Stimulated activated CD4-positive, alpha-beta T cell treated with anti-CD3 and anti-CD28 coated beads, Interleukin-4, amount 100 ng/mL, for 4 hours (primary cell): ENCODE measurements around the gene INTS7.

ENCODE experiments used
- DNase-seq, 2 experiments: peaks; one replicate each; pipeline ENCODE4 v3.0.0-alpha.2; 2020

Gene INTS7

DNA sequence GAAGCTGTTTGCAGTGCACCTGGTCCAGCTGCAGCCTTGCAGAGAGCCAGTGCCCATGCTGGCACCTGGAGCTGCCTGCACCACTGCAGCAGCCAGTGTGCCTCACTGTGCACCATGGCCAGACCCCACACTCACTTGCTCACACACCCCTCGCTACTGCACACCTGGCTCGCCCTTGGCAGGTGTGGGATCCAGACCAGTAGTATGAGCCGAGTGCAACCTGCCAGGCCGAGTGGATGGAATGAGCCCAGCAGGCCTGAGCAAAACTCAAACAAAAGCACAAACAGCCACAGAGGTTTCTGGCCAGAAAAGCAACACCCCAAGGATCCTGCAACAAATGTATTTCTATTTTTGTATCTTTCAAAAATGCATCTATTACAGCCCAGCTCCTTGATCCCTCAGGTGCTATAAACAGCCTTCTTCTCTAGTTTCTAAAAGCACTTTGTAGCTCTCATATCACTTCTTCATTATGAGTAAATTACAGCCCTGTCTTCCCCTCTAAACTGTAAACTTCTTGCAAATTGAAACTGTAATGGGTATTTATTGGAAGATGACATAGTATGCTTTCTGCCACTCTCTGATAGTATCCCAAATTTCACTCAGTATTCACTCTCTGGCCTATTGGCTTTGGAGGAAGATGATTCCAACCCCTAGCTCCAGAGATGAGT is 132.6 kb downstream of the INTS7 start:
- no peak for DNase-seq

DNA sequence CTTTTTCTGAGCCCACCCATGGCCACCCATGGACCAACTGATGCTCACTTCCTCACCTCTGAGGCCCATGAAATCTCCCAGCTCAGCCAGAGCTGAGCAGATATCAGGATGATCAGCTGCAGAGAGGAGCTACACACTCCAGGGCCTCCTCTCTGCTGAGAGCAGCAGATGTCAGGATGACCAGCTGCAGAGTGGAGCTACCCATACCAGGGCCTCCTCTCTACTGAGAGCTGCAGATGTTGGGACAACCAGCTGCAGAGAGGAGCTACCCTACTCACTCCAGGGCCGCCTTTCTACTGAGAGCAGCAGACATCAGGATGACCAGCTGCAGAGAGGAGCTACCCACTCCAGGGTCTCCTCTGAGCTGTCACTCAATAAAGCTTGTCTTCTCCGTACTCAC is 133.4 kb downstream of the INTS7 start:
- DNase-seq: no peak

DNA sequence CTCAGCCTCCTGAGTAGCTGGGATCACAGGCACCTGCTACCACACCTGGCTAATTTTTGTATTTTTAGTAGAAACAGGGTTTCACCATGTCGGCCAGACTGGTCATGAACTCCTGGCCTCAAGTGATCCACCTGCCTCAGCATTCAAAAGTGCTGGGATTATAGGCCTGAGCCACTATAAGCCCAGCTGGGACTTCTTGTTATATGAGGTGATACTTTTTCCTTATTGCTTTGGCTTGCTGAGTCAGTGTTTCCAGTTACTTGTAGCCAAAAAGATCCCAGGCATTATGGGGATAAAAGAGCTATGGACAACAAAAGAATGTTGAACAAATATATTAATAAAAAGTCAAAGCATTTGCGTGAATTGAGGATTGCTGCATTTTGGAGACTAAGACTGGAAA is 134.9 kb downstream of the INTS7 start:
- no peak for DNase-seq

DNA sequence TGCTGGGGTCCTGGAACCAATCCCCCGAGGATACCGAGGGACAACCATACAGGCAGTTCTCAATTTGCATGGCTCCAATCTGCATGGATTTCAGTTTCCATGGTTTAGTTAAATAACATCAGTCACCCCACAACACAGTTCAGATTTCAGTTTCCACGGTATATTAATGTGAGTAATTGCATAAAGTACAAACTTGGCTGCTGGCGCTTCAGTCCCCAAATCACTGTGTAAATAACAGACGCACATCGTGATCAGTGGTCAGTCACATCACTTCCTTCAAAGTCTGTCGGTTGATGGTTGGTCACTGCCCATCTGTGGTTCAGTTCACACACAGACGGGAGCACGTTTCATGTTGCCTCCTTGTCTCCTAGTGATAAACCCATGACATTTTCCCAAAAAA is 138.4 kb downstream of the INTS7 start:
- DNase-seq: no peak

DNA sequence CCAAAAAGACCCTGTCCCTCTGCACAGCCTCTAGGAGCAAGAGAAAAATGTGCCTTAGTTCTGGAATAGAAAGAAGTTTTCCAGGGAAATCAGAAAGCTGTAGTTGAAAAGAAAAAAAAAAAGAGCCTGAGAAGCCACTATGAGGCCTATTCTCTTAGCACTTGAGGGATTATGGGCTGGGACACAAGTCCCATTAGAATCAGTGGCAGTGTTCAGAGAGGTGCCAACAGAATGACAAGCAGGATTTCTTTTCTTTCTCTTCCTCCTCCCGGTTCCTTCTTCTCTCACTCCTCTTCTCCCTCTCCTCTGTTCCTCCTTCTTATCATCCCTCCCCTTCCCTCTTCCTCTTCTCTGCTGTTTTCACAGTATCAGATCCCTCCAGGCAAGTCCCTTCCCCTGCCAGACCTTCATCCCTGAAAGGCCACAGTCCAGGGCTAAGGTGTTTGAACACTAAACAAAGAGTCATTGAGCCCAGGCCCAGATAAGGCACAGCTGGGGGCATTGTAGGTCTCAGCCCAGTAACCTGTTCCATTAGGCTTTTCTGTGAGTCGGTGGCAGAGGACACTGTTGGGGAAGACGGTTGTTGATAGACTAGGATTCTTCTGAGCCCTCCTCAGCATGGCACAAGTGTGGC is 140.1 kb downstream of the INTS7 start:
- no peak for DNase-seq

DNA sequence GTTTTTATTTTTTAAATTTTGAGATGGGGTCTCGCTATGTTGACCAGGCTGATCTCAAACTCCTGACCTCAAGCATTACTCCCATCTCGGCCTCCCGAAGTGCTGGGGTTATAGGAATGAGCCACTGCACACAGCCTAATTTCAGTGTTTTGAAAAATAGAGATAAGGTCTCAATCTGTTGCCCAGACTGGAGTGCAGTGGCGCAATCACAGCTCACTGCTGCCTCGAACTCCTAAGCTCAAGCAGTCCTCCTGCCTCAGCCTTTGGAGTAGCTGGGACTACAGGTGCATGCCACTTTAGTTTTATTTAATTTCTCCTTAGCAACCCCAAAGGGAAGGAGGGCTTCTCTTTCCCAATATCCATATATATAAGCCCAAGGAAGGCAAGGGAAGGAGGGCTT is 141.0 kb downstream of the INTS7 start:
- no peak for DNase-seq

DNA sequence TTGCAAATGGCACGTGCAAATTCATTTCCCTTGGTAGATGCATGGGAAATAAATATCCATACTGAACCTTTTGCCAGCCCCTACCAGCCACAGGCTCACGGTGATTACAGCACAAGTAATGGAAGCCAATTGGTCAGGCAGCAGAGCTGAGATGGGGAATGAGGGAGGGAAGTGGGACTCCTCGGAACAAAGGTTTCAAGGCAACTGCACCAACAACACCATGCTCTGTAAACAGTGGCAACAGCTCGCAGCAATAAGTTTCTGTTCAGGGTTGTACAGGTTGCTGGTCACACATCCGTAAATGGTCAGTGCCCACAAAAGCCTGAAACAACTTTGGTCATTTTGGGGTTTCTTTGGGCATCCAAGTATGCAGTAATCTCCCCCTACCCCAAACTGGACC is 142.1 kb downstream of the INTS7 start:
- DNase-seq: no peak

DNA sequence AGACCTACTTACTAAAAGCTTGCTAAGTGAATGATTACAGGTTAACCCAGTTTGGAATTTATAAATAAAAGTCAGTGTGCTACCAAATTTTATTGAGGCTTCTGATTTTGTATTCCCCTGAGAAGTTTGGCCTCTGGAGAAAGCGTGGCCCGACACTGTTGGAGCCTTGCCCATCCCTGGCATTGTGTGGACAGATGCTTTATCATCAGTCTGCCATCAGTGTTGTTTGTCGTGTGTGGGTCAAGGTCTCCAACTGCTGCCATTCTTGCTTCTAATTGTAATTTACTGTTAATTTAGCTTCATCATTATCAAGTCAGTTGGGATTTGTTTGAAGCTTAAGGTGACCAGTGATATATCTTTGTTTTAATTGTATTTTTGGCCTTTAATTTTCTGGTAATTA is 142.8 kb downstream of the INTS7 start:
- no peak for DNase-seq

DNA sequence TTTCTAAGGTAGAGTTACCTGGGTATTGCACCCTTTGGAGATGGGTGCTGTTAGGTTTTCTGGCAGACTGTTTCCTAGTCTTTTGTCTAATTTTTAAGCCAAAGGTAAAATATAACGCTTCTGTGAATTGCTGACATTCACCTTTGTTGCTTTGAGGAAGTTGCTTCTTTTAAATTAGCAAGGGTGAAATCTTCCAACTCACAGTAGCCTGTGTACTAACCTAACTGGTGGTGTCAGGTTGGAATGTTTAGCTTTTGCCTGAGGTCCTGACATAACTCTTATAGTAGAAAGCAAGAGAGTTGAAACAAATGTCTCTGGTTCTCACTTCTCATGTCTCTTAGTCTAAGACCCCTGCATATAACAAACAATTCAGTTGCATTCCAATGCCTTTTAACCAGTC is 143.6 kb downstream of the INTS7 start:
- no peak for DNase-seq
